IPS-20b (cell line): ENCODE measurements around the gene PATJ.
A peak's percentile ranks its signal among the peaks of the same experiment; 100 is the strongest.
"Not testable (repeated sequence)": the region's sequence is repeated elsewhere in the genome, so short reads cannot be mapped to it uniquely, and the experiment has no call there.

ENCODE experiments used
- H3K27ac ChIP-seq: one replicate; pipeline ENCODE4 v1.5.1; 2013; ENCODE audit warnings: low read length
- H3K27me3 ChIP-seq: 2 replicates; pipeline ENCODE4 v1.6.1; 2013; ENCODE audit warnings: mild to moderate bottlenecking, low read length, inconsistent platforms; ENCODE audit not compliant: insufficient read depth
- H3K36me3 ChIP-seq: 2 replicates; pipeline ENCODE4 v1.6.1; 2013; ENCODE audit warnings: low read depth, mild to moderate bottlenecking, inconsistent platforms, low read length, moderate library complexity; ENCODE audit not compliant: insufficient read depth
- H3K4me1 ChIP-seq: 2 replicates; pipeline ENCODE4 v1.6.1; 2013; ENCODE audit warnings: mild to moderate bottlenecking, control low read depth, inconsistent platforms, low read length, moderate library complexity; ENCODE audit not compliant: insufficient read depth
- H3K4me3 ChIP-seq: 2 replicates; pipeline ENCODE4 v1.5.1; 2013; ENCODE audit warnings: mild to moderate bottlenecking, low read length, inconsistent platforms
- H3K9ac ChIP-seq: 2 replicates; pipeline ENCODE4 v1.6.1; 2013; ENCODE audit warnings: low read depth, mild to moderate bottlenecking, inconsistent platforms, low read length, moderate library complexity
- H3K9me3 ChIP-seq: 2 replicates; pipeline ENCODE4 v1.6.1; 2013; ENCODE audit warnings: mild to moderate bottlenecking, low read depth, low read length, inconsistent platforms; ENCODE audit not compliant: insufficient read depth

PATJ gene

GRCh38 chr1:61730679-61731078 lies 11.6 kb upstream of the PATJ start:
- not testable (repeated sequence) for H3K9me3 ChIP-seq, H3K9ac ChIP-seq, H3K27ac ChIP-seq, H3K4me3 ChIP-seq, H3K4me1 ChIP-seq, H3K27me3 ChIP-seq, H3K36me3 ChIP-seq

GRCh38 chr1:61732726-61733125 lies 9.6 kb upstream of the PATJ start:
- H3K36me3 ChIP-seq: no peaks in the 10 kb centered on the region
- H3K9me3 ChIP-seq: no peaks in the 10 kb centered on the region
- no peaks in the 10 kb centered on the region for H3K27me3 ChIP-seq
- H3K4me3 ChIP-seq: no peak overlapping the region
- H3K27ac ChIP-seq: no peak overlapping the region
- H3K9ac ChIP-seq: no peak overlapping the region
- H3K4me1 ChIP-seq: no peaks in the 10 kb centered on the region

- Histone ChIP-seq H3K4me1 (peaks cover 7% of the 10 kb centered on the region; the same call in 1 of the 2 replicates), H3K9me3 (no peaks in the 10 kb centered on the region), H3K27ac (no peak overlapping the region), H3K4me3 (peak overlapping the region; percentile 71), H3K36me3 (no peaks in the 10 kb centered on the region), H3K9ac (peak overlapping the region; percentile 71), H3K27me3 (no peaks in the 10 kb centered on the region; the same call in 1 of the 2 replicates)
These were observed 1.3 kb upstream of the PATJ start for GRCh38 chr1:61740751-61741700.

- Histone ChIP-seq H3K27me3 (no peaks in the 10 kb centered on the region; the same call in 1 of the 2 replicates), H3K4me3 (peak overlapping the region; percentile 71), H3K9ac (peak overlapping the region; percentile 79), H3K36me3 (no peaks in the 10 kb centered on the region), H3K9me3 (no peaks in the 10 kb centered on the region), H3K27ac (peak overlapping the region; percentile 24), H3K4me1 (peaks cover 22% of the 10 kb centered on the region; the same call in 1 of the 2 replicates)
These were observed 545 bp downstream of the PATJ start for GRCh38 chr1:61742620-61743430.

DNA sequence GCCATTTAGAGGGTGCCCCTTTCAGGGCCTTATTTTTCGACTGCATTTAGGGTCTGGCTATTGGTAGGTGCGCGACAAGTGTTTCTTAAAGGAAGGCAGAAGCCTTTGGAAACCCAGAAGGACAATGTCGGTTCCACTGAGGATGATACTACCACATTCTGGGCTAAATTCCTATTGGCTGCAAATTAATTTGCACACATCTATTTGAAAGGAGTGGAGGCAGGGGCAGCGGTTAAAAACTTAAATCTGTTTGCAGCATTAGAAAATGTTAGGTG lies 1.1 kb downstream of the PATJ start:
- H3K27ac ChIP-seq: no peak overlapping the region
- H3K4me1 ChIP-seq: peaks cover 22% of the 10 kb centered on the region; the same call in 1 of the 2 replicates
- H3K9me3 ChIP-seq: no peaks in the 10 kb centered on the region
- peak overlapping the region; percentile 79; the same call in 1 of the 2 replicates for H3K9ac ChIP-seq
- H3K4me3 ChIP-seq: peak overlapping the region; percentile 71
- no peaks in the 10 kb centered on the region; the same call in 1 of the 2 replicates for H3K27me3 ChIP-seq
- H3K36me3 ChIP-seq: no peaks in the 10 kb centered on the region

DNA sequence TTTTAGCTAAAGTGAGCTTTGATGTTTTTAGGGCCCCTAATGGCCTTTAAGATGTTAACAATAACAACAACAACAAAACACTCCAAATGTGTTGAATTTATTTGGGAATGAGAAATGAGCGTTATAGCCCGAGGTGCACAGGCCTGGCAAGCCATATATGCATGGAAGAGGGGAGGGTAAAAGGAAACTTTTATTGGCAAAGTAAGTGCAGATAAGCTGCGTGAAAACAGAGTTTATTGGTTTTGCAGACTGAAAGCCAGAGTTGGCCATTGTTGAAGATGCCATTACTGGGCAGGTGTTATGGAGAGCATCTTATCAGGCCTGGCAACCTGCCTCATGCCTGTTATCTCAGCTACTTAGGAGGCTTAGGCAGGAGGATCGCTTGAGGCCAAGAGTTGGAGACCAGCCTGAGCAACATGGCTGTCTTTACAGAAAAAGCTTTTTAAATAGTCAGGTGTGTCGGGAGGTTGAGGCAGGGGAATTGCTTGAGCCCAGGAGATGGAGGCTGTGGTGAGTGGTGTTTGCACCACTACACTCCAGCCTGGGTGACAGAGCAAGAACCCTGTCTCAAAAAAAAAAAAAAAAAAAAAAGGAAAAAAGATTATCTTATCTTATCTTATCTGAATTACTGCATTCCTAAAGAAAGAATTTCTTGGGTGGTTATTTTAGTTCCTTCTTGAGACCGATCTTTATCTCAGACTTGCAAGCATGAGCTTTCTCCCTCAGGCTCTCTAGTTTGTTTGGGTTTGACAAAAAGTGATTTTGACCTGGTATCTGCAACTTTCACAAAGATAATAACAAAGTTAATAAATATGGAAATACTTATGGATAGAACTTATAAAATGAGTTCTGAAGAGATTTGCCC lies 1.7 kb downstream of the PATJ start:
- Histone ChIP-seq H3K9me3 (no peaks in the 10 kb centered on the region), H3K27ac (no peak overlapping the region), H3K4me3 (peak overlapping the region; percentile 71)

DNA sequence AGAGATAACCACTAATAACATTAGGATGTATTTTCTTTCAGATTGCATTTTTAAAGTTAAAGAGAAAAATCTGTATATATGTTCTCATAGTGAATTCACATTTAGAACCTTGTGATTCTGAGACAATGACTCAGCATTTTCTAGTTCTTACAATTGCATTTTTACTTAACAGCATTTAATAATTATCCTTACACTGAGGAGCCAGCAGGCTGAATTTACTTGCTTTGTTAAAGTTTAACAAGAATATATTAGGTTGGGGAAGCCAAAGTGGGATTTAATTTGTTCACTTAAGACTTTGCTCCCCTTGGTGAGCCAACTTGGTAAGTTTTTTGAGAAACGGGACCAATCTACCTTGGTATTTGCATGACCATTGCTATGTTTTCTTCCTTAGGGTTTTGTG lies 4.5 kb downstream of the PATJ start:
- H3K27me3 ChIP-seq: no peaks in the 10 kb centered on the region; the same call in 1 of the 2 replicates
- H3K36me3 ChIP-seq: no peaks in the 10 kb centered on the region
- H3K4me3 ChIP-seq: peak overlapping the region; percentile 30; the same call in 1 of the 2 replicates
- peak overlapping the region; percentile 49 for H3K27ac ChIP-seq
- peaks cover 22% of the 10 kb centered on the region; the same call in 1 of the 2 replicates for H3K4me1 ChIP-seq
- H3K9me3 ChIP-seq: no peaks in the 10 kb centered on the region
- peak overlapping the region; percentile 33; the same call in 1 of the 2 replicates for H3K9ac ChIP-seq

More for the DNA sequence above, 1.7 kb downstream of the PATJ start:
- H3K4me1 ChIP-seq: peaks cover 22% of the 10 kb centered on the region; the same call in 1 of the 2 replicates
- H3K9ac ChIP-seq: no peak overlapping the region
- no peaks in the 10 kb centered on the region; the same call in 1 of the 2 replicates for H3K27me3 ChIP-seq
- H3K36me3 ChIP-seq: no peaks in the 10 kb centered on the region

GRCh38 chr1:61748566-61748965 lies 6.3 kb downstream of the PATJ start:
- H3K9ac ChIP-seq: no peak overlapping the region
- H3K27me3 ChIP-seq: no peaks in the 10 kb centered on the region; the same call in 1 of the 2 replicates
- H3K9me3 ChIP-seq: no peaks in the 10 kb centered on the region
- H3K4me1 ChIP-seq: peaks cover 27% of the 10 kb centered on the region; the same call in 1 of the 2 replicates
- no peak overlapping the region for H3K4me3 ChIP-seq
- no peak overlapping the region for H3K27ac ChIP-seq
- H3K36me3 ChIP-seq: no peaks in the 10 kb centered on the region

- peaks cover 25% of the 10 kb centered on the region; the same call in 1 of the 2 replicates for H3K4me1 ChIP-seq
- H3K27me3 ChIP-seq: no peaks in the 10 kb centered on the region
- H3K36me3 ChIP-seq: no peaks in the 10 kb centered on the region
- no peak overlapping the region for H3K27ac ChIP-seq
- no peak overlapping the region for H3K4me3 ChIP-seq
- no peak overlapping the region for H3K9ac ChIP-seq
- H3K9me3 ChIP-seq: no peaks in the 10 kb centered on the region
These were observed 7.3 kb downstream of the PATJ start for GRCh38 chr1:61749574-61749973.

- Histone ChIP-seq H3K27ac (no peak overlapping the region), H3K4me1 (peaks cover 10% of the 10 kb centered on the region; the same call in 1 of the 2 replicates), H3K9ac (no peak overlapping the region), H3K4me3 (no peak overlapping the region), H3K36me3 (no peaks in the 10 kb centered on the region), H3K9me3 (no peaks in the 10 kb centered on the region), H3K27me3 (no peaks in the 10 kb centered on the region)
These were observed 10.7 kb downstream of the PATJ start for GRCh38 chr1:61752921-61753389.
